Transverse colon (tissue), 4 donors: ENCODE data around the gene CCDC102B.

Experiments
- CTCF ChIP-seq, 5 experiments: fragments of 200-600 bp in 3 of 5; fragments of 450-650 bp in 2 of 5; sonication (generic) in 3 of 5; IDR thresholded peaks; 1 replicate in 2 of 5; 2 replicates in 3 of 5; pipeline ENCODE4 v1.5.1; 2016 to 2017; ENCODE audit warnings: antibody characterized with exemption in 5 of 5, inconsistent platforms in 3 of 5, mild to moderate bottlenecking in 2 of 5, moderate library complexity in 1 of 5
- EP300 ChIP-seq: sonication (generic); formaldehyde crosslinking; IDR thresholded peaks from one replicate; pipeline ENCODE4 v1.6.1; 2017; ENCODE audit warnings: antibody characterized with exemption, low read depth
- POLR2A ChIP-seq: fragments of 450-650 bp; IDR thresholded peaks from one replicate; pipeline ENCODE4 v1.6.1; 2016; ENCODE audit warnings: antibody characterized with exemption, mild to moderate bottlenecking, moderate library complexity
- POLR2AphosphoS5 ChIP-seq, 3 donors: sonication (generic); formaldehyde crosslinking; IDR thresholded peaks; one replicate each; pipeline ENCODE4 v1.6.1; 2016; ENCODE audit warnings: antibody characterized with exemption in 3 of 3

GRCh38 chr18:68916734-68917133, 118.9 kb downstream of the CCDC102B start:
- no peak for TF ChIP-seq CTCF (IDR thresholded peaks at IDR 0.05)
- no peak for TF ChIP-seq POLR2AphosphoS5 (IDR thresholded peaks at IDR 0.05)
- no peak for TF ChIP-seq POLR2A
- no peak for TF ChIP-seq EP300
